Fibroblast of skin of right quadriceps (primary cell): ENCODE measurements around the gene LRRC18.

Experiments used
- DNase-seq: peaks from one replicate; pipeline ENCODE4 v3.0.0-alpha.2; 2013

LRRC18 gene

DNA sequence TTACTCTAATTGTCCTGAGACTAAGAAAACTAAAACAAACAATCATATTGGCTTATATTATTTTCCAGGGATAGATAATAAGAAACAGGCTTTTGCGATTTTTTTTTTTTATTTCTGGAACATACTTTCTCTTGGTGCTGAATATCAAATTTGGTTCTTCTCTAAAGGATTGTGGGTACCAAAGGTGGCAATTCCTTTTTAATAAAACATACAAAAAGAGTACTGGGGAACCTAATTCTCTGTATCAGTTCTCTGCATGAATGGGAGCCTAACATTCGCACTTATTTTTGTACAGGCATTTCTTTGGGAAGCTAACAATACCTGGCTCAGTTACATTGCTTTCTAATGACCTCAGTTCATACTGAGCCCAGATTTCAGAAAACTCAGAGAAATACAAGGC, 32.8 kb downstream of the LRRC18 start:
- no peak for DNase-seq

DNA sequence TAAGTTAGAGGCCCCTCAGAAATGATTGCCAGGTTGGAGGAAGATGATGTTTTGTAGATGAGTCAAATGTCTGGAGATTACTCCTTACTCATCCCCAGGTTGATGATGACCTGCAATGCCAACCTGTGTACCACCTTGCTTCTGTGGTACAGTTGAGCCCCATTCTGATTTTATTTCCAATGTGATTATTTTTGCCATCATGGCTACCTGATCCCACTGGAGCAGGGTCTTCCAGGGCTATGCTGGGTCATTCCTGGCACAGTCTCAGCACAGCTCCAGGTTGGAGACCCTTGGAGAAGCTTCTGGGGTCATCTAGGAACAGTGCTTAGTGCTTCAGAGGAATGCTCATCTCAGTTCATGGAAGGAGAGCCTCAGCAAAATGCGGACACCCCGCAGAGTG, 34.3 kb downstream of the LRRC18 start:
- no peak for DNase-seq

DNA sequence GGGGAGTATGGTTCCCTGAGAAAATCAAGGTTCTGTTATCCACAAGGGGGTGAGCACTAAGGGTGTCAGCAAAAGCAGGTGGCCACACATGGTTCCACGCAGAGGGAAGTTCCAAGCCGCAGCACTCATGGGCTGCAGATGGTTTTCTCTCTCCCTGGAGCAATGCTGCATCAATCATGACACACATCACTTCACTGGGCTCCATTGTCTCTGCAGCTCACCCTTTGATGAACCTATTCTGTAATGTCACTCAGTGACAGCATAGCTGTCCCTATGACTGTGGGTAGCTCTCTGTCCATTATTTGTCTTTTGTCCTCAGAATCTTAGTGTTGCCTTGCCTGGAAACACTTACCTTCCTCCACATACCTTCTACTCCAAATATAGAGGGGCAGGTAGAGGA, 34.8 kb downstream of the LRRC18 start:
- no peak for DNase-seq

DNA sequence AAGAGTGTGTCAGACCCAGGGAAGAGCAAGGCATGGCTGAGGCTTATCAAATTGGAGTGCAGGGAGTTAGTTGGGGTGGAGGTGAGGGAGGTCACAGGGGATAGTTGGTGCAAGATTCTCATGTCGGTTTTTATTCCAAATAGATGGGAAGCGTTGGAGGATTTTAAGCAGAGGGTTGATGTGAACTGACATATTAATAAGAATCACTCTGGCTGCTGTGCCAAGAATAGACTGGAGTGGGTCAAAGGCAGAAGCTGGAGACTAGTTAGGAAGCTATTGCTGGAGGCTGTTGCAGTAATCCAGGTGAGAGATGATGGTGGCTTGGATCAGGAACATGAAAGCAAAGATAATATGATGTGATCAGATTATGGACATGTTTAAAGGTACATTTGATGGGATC, 36.5 kb downstream of the LRRC18 start:
- no peak for DNase-seq

DNA sequence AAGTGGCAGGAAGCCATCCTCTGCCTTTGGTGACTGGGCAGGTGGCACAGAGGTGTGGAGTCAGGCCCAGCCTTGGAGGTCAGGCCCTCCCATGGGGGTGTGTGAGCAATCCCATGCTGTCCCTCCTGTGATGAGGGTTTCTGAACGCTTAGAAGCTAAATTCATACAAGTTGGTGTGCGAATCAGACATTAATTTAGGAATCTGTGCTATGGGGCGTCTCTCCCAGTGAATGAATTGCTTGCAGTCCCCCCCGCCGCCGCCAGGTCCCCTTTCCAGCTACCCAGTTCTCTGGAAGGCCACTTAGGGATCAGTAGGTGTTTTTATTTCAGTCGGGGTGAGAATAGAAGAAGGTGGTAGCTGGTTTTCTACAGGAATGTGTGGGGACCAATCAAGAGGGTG, 37.5 kb downstream of the LRRC18 start:
- no peak for DNase-seq

DNA sequence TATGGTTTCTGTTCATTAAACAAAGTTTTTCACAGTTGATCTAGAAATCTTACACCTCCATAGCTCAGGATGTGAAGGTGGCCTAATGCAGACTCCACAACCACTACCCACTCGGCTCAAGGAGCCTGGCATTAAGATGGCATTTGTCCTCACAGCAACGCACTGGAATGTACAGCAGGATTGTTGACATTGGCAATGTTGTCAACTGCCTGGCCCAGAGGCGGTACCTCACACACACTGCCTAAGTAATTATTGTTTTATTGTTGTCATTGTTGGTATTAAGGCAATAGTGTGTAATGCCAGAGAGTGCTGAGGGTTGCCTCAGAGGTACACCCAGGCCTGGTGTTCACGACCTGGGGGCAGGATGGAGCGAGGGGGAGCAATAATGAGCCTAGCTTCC, 38.3 kb downstream of the LRRC18 start:
- no peak for DNase-seq

DNA sequence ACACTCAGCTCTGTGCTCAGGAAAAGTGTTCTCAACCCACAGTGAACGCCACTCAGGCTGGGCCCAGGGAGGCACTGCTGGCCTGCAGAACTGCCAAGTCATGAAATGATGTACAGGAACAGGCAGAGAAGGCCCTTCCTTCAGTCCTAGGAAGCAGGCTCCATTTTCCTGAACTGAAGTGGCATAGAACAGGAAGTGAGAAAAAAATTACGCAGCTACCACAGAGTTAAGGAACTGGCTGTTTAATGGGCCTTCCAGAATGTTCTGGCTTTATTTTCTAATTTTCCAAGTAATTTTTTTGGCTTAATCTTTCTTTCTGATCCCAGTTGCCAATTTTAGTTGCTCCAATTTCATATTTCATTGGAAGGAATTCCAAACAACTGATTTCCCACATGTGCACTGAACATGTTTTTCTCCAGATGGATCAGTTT, 39.3 kb downstream of the LRRC18 start:
- DNase-seq = no peak

DNA sequence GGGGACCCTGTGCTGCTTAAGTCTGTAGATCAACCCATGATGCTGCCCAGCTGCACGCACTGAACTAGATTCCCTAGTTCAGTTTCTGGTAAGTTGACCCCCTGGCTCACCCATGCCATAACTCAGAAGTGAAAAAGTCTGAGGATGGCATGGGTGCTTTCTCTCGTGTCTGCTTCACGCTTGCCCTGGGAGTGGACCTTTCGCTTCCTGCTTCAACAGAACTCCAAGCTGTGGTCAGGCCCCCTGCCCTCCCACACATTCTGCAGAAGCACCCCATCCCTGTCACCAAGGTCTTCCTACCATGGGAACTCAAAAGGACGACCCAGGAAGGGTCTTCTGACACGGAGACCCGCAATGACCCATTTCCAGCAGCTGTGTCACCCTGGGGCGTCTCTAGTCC, 39.9 kb downstream of the LRRC18 start:
- DNase-seq = no peak

DNA sequence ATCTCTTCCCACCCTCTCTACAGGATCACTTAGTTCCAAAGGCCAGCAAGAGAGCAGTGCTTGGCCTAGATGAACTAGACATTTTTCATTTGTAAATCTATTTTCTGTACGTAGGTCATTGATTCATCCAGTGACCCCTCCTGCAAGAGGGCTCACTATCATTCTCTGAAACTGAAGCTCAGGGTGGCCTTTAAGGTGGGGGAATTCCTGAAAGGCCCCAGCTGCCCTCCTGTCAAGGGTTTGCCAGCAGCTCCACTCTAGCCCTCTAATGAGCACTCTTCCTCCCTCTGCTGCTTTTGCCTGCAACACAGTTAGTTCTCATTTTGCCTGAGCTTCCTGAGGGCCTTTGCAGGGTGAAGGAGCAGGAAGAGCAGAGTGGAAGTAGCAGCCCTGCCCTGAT, 41.2 kb downstream of the LRRC18 start:
- no peak for DNase-seq

DNA sequence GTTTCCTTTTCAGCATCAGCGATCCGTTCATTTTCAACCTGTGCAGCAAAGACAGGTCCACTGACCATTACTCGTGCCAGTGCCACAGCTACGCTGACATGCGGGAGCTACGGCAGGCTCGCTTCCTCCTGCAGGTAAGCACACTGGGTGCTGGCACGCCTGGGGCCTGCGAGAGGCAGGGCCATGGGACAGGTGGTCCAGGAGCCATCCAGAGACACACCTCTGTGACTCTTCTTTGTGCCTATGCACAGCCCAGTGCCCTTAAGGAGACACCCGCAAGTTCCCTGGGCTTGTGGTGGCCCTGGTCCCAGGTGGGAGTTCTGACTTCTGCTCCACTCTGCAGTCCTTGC, 42.2 kb downstream of the LRRC18 start:
- DNase-seq = no peak

DNA sequence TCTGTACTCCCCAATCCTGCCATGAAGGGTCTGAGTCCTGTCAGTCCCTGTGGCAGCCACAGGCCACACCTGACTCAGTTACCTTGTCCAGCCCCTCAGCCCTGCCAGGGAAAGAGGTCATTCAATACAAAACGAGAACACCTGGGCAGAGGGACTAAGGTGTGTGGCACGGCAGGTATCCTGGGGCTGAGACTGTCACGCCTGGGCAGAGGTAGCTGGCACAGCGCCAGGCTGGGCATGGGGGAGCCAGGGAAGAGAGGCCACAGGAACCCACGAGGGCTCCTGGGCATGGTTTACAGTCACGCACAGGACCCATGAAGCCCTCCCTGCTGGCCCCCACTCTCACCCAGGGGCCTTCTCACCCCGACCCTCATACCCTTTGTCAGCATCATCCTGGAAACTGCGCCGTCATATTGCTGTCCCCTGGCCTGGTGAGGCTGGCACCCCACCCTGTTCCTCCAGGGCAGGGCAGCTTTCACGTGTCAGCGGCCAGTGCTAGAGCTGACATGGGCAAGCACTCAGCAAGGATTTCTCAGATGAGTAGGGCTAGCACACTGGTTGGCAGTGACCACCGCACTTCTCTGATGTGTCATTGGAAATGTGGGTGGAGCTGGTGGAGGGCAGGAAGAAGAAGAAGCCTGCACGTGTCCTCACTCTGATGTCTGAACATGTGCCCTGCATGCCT, 42.7 kb downstream of the LRRC18 start:
- no peak for DNase-seq

DNA sequence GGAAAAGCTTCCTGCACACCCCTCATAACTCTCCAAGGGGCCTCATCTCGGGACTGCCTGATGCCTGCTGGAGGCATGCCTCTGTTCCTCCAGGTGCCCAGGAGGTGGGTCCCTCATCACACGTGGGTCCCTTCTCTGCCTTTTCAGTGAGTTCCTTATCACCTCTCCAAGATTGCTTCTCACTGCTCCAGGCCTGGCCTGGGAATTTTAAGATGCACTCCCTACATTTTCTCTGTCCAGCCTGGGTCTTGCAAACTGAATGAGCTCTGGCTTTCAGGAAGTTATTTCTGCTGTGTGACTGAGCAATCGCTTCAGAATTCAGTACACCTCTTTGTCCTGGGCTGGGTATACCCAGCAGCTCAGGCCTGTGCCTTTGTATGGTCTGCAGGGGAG, 43.8 kb downstream of the LRRC18 start:
- DNase-seq = no peak

DNA sequence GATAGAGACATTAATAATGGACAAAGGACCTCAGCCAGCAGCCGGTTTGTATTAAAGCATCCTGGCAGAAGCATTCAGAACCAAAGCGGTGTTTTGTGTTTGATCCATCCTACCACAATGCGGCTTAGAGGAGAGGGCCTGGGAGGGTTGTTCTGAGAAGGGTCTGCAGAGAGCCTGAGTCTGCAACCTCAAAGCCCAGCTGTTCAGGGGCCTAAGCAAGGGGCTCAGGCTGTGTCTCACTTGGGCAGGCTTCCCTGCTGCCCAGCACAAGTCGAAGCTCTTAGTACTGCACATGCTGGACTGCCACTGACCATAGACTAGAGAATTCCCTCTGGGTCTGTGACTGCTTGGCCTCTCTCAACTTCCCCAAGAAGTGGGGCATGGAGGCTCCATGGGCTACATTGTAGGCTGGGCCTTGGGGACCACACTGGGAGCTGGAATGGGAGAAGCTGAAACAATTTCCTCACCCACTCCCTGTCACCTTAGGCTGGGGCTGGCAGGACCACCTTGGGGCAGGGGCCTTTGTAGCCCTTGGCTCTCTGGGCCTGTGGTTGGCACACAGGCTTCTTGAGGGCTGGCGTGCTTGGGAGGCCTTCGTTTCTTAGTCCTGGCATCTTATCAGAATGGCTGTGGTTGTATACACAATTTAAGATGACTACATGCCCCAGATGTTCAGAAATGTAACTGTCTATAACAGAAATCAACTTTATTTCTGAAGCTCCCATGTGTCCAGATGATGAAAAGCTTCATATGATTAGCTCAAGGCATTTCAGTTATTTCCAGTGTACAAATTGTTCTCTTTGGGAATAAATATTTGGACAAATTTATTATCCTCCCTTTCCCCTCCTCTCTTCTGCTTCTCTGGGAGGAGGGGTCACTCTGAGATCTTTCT, 44.5 kb downstream of the LRRC18 start:
- DNase-seq = no peak

DNA sequence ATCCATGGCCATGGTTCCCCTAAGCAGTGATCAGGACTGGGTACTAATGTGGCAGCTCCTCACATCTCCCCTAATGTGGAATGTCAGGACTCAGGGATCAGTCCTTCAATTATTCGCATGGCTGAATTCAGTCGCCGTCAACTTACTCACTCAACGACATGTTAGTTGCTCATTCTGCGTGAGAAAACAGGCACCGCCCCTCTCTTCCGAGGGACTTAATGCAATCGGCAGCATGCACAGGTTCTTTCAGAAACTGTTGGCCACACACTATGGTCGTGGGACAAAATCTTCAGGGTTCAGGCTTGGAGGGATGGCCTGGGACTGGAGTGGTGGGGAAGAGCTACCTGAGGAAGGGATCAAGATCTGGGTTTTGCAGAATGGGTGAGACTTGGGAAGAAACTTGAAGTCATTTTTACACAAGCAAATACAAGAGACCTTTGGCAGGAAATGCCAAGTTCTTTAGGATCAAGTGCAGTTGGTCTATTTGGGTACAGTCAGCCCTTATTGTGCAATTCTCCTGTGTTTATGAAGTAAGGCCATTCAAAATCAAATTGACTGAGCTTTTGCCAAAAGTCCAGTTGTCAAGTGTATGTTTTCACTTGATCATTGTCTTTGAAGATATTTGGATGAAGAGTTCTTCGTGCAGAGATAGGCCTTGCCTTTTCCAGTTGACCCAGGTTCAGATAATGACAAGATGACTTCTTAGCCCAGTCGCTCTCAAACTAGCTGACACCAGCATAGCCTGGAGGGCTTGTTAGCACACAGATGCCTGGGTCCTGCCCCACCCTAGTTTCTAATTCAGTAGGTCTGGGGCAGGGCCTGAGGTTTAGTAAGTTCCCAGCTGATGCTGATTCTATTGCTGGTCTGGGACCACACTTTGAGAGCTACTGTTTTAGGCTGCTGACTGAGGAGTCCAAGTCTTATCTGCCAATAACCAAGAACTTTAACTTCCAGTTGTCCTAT, 48.5 kb downstream of the LRRC18 start:
- DNase-seq = no peak

DNA sequence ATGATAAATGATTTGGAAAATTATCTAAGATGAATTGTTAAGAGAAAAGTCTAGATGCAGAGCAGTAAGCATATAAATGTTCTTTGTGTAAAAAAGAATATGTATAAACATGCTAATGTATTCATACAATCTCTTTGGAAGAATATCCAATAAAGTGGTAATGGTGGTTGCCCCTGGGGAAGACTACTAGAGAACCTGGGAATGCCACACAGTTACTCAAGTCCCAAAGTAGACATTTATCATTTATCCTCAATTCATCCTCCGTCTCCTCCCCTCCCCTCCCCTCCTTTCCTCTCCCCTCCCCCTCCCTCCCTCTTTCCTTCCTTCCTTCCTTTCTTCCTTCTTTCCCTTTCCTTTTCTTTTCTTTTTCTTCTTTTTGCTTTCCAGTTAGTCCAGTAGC, 51.7 kb downstream of the LRRC18 start:
- no peak for DNase-seq

DNA sequence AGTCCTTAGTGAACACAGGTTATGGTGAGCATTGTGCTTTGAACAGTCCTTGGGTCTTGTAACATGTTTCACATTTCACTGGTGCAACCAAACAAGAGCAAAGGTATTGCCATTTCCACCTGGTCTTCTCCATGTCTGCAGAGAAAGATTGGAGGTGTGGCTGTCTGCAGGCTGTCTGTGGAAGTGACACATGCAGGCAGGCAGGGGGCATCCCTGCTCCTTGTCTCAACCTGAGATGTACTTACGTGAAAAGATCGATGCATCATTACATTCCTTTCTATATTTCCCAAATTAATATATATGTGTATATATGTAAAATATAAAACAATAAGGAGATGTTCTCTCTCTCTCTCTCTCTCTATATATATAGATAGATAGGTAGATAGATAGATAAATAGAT, 54.3 kb downstream of the LRRC18 start:
- DNase-seq = peak; percentile 1

DNA sequence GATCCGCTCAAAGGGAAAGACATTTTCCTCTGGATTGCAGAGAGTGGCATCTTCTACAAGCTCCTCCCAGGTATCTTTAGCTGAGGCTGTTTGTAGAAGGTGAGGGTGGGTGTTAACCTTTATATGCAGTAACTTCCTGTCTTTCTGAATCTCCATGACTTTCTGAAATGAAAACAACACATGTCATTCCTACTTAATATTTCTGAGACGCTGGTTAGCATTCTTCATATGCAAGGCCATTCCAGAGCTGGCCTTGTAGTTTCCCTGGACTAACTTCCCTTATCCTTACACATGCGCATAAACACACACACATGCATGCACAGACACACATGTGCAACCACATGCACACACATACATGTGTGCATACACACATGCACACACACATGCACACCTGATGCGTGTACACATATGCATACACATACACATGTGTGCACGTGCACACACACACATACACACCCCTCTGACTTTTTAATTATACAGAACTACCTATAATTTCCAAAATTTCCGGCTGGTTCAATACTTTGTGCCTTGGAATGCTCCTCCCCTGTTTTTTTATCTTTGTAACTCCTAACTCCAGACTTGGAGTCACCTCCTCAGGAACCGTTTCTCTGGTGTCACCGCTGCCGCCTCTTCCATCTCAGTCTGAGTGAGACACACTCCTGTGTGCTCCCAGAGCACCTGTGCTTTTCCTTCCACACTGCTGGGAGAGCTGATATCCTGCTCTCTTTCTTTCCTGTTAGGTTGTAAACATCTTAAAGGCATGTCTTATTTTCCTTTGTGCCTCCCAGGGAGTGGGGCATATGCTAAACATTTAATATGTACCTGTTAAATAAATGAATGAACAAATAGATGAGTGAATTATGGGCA, 55.2 kb downstream of the LRRC18 start:
- no peak for DNase-seq

DNA sequence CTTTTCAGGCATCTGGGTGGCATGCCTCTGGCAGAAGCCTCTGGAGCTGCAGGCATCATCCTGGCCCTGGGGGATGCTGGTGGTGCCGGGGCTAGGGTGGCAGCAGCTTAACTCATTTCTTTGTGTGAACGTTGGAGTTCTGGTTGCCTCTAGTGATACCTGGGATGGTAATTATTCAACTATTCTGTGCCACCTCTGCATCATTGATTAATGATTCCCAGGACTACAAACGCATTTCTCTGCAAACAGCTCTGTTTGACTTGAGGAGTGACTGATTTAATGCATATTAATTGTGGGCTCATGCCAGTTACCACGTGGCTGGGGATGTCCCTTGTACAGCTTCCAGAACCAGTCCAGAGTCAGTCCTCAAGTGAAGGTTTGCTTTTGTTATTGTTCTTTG, 55.9 kb downstream of the LRRC18 start:
- DNase-seq = no peak

DNA sequence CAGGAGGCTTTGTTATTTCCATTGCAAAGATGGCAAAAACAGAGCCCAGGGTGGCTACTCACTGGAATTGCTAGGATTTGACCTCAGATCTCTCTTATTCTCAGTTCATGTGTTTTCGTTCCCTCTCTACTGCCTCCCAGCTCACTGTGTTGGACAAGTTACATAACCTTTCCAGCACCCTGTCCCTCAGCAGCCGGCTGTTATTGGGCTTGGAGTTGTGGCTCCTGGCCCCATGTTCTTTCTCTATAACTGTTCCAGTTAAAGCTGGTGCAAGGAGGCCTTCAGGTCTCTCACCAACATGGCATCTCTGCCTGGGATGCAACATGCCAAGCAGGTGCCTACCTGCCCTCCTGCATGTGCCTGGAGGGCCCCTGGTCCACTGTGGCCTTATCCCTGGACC, 56.8 kb downstream of the LRRC18 start:
- DNase-seq = no peak

DNA sequence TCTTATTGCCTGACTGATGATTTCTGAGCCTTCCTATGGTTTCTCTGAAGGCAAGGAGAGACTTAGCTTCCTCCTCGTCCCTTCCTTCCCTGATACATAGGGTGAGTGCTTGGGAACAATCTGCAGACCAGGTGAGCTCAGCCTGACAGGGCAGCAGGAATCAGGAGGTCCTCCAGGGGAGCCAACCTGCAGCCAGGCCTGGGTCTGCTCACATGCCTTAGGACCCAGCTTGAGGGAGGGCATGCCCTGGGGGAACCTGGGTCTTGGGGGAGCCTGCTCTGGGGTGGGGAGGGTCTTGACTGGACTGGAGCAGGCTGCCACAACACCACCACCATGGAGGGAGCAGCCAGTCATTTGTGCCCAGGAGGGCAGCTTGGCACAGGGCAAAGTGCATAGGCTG, 57.7 kb downstream of the LRRC18 start:
- DNase-seq = no peak

DNA sequence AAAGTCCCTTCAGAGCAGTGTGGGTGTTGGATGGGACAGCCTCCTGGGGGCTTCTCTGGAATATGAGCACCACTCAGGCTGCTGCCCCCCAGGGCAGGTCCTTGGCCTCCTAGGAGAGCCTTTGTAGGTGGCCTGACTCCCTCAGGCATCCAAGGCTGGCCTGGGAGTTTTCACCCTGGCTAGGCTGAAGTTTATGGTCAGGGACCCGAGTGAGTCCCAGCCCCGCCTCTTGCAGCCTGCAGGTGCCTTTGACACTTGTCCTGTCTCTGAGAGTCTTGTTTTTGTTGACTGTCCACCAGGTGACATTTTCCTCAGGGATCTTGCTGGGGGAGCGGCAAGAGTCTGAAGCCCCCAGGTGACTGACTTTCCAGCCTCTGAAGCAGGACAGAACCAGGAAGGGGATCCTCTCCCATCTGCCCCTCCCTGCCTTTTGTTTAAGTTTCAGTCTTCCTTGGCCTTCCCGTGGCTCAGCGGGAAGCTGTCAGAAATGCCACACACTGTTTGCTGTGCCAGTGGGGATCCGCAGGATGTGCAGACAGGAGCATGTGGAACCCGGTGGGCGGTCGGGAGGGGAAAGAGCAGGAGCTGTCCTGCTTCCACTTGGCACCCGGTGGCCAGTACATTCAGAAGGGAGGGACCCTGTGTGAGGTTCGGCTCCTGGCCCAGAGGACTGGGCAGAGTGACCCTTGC, 59.5 kb downstream of the LRRC18 start:
- no peak for DNase-seq

DNA sequence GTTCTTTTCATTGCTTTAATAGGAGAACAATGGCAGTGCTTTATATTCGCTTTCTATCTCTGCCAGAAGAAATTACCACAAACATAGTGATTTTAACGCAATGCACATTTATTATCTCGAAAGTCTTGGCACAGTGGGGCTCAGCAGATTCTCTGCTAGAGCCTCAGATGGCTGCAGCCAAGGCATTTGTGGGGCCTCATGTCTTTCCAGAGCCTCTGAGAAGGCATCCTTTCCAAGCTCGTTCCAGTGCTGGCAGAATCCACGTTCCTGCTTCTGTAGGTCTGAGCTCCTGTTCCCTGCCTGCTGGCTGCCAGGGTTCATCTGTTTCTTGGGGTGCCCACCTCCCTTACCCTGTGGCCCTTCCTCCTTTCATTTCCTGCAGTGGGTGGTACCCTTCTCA, 60.2 kb downstream of the LRRC18 start:
- no peak for DNase-seq
